ENCODE results near the gene NPDC1. TPM values are rescaled to one million over a fixed set of nuclear protein-coding genes. Genes with fewer than 3 reads are reported as not detected.

NPDC1 gene
- total RNA-seq, 4 donors from 2014 or later: 45.3 to 119 (median 91.5) TPM

- peaks cover 8 to 59% (median 48%) of the 10 kb centered on the region in 4 donors for H3K36me3 ChIP-seq
- intact Hi-C loops (cut with DNase I): loop anchor here (5.0 kb wide), 1 partner anchor 92 kb away; the partner anchor contains the start of gene C8G
These were observed 6.2 kb downstream of the NPDC1 start for GRCh38 chr9:137039611-137040366.

DNA sequence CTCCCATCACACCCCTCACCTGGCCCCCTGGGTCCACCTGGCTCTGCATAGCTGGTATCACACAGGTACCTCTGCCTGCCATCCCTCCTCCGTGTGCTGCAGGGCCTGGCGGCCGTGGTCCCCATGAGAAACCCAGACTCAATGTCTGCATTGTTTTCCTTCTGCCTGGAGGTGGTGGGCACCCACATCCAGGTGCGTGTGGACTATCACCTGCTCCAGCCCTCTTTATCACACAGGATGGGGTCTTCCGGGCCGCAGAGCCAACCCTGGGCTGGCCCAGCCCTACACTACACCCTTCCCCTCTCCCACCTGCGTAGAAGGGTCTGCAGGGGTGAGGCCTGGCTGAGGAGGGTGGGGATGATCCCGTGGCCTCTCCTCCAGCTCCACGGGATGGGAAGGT is 7.1 kb downstream of the NPDC1 start:
- no peak overlapping the region for H3K27ac ChIP-seq (replicated peaks in 1 of 4)
- 87% methylated on average over 7 of the region's 9 CpGs for WGBS
- TF ChIP-seq POLR2AphosphoS5 (IDR thresholded peaks at IDR 0.05): no peak
- TF ChIP-seq POLR2A (IDR thresholded peaks at IDR 0.05; ENCODE audit: low read depth): no peak
- no peak for TF ChIP-seq EP300 (IDR thresholded peaks at IDR 0.05)
- TF ChIP-seq, protein P1, sequence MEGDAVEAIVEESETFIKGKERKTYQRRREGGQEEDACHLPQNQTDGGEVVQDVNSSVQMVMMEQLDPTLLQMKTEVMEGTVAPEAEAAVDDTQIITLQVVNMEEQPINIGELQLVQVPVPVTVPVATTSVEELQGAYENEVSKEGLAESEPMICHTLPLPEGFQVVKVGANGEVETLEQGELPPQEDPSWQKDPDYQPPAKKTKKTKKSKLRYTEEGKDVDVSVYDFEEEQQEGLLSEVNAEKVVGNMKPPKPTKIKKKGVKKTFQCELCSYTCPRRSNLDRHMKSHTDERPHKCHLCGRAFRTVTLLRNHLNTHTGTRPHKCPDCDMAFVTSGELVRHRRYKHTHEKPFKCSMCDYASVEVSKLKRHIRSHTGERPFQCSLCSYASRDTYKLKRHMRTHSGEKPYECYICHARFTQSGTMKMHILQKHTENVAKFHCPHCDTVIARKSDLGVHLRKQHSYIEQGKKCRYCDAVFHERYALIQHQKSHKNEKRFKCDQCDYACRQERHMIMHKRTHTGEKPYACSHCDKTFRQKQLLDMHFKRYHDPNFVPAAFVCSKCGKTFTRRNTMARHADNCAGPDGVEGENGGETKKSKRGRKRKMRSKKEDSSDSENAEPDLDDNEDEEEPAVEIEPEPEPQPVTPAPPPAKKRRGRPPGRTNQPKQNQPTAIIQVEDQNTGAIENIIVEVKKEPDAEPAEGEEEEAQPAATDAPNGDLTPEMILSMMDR (IDR thresholded peaks at IDR 0.05): no peak
- no peak overlapping the region for H3K4me3 ChIP-seq
- peaks cover 8 to 59% (median 48%) of the 10 kb centered on the region in 4 donors for H3K36me3 ChIP-seq
- H3K9me3 ChIP-seq: no peaks in the 10 kb centered on the region
- intact Hi-C loops (cut with DNase I): loop anchor here (5.0 kb wide), 1 partner anchor 92 kb away; the partner anchor contains the start of gene C8G
- no peak for DNase-seq (ENCODE audit: extremely low spot score)
- H3K27me3 ChIP-seq: peaks cover 0 to 8% (median 0%) of the 10 kb centered on the region in 4 donors
- peaks cover 22 to 33% (median 29%) of the 10 kb centered on the region in 4 donors for H3K4me1 ChIP-seq

More at GRCh38 chr9:137039611-137040366, 6.2 kb downstream of the NPDC1 start:
- WGBS: 91% methylated on average over 9 of the region's 32 CpGs
- H3K27ac ChIP-seq (replicated peaks in 1 of 4): no peak overlapping the region
- no peak for DNase-seq (ENCODE audit: extremely low spot score)
- TF ChIP-seq EP300 (IDR thresholded peaks at IDR 0.05) (no peak), POLR2AphosphoS5 (IDR thresholded peaks at IDR 0.05) (no peak), POLR2A (IDR thresholded peaks at IDR 0.05; ENCODE audit: low read depth) (no peak)
- TF ChIP-seq, protein P1 (IDR thresholded peaks at IDR 0.05): no peak
- H3K27me3 ChIP-seq: peaks cover 0 to 3% (median 0%) of the 10 kb centered on the region in 4 donors
- no peak overlapping the region for H3K4me3 ChIP-seq
- no peaks in the 10 kb centered on the region for H3K9me3 ChIP-seq
- peaks cover 29 to 37% (median 31%) of the 10 kb centered on the region in 4 donors for H3K4me1 ChIP-seq

- 88% methylated on average over 10 of the region's 10 CpGs for WGBS
- TF ChIP-seq POLR2AphosphoS5 (IDR thresholded peaks at IDR 0.05) (no peak), EP300 (IDR thresholded peaks at IDR 0.05) (no peak), POLR2A (IDR thresholded peaks at IDR 0.05; ENCODE audit: low read depth) (no peak)
- TF ChIP-seq, protein P1 (IDR thresholded peaks at IDR 0.05): no peak
- Histone ChIP-seq H3K27me3 (peaks cover 0 to 8% (median 0%) of the 10 kb centered on the region in 4 donors), H3K4me1 (peaks cover 14 to 22% (median 18%) of the 10 kb centered on the region in 4 donors), H3K27ac (replicated peaks in 1 of 4) (no peak overlapping the region), H3K4me3 (no peak overlapping the region), H3K9me3 (no peaks in the 10 kb centered on the region), H3K36me3 (peaks cover 8 to 55% (median 48%) of the 10 kb centered on the region in 4 donors)
- intact Hi-C loops (cut with DNase I): loop anchor here (5.0 kb wide), 1 partner anchor 90 kb away; the partner anchor contains the start of gene C8G
- DNase-seq (ENCODE audit: extremely low spot score): no peak
These were observed 8.5 kb downstream of the NPDC1 start for GRCh38 chr9:137037483-137037882.

GRCh38 chr9:137037035-137037434 is 8.9 kb downstream of the NPDC1 start:
- Histone ChIP-seq H3K4me3 (no peak overlapping the region), H3K4me1 (peaks cover 14 to 22% (median 18%) of the 10 kb centered on the region in 4 donors), H3K27me3 (peaks cover 0 to 8% (median 0%) of the 10 kb centered on the region in 4 donors), H3K36me3 (peaks cover 8 to 51% (median 47%) of the 10 kb centered on the region in 4 donors), H3K27ac (replicated peaks in 1 of 4) (no peak overlapping the region), H3K9me3 (no peaks in the 10 kb centered on the region)
- DNase-seq (ENCODE audit: extremely low spot score): no peak
- no peak for TF ChIP-seq POLR2AphosphoS5 (IDR thresholded peaks at IDR 0.05)
- TF ChIP-seq, protein P1 (IDR thresholded peaks at IDR 0.05): no peak
- TF ChIP-seq EP300 (IDR thresholded peaks at IDR 0.05): no peak
- TF ChIP-seq POLR2A (IDR thresholded peaks at IDR 0.05; ENCODE audit: low read depth): no peak
- WGBS: 82% methylated on average over 5 of the region's 13 CpGs
- intact Hi-C loops (cut with DNase I): loop anchor here (5.0 kb wide), 1 partner anchor 90 kb away; the partner anchor contains the start of gene C8G
